Nephron progenitor cell (in vitro differentiated cells): Measurements from ENCODE around the gene CPNE5.

Source experiments
- DNase-seq: peaks from one replicate; pipeline ENCODE4 v3.0.0; 2021
- H3K27ac Mint-ChIP-seq: 2 replicates; pipeline ENCODE4 v1.8.0; 2021; ENCODE audit warnings: mild to moderate bottlenecking, moderate library complexity, mixed read lengths
- H3K27me3 Mint-ChIP-seq: 2 replicates; pipeline ENCODE4 v1.8.0; 2021; ENCODE audit warnings: mild to moderate bottlenecking, low read depth, mixed read lengths; ENCODE audit not compliant: poor library complexity
- H3K36me3 Mint-ChIP-seq: 2 replicates; pipeline ENCODE4 v1.8.0; 2021; ENCODE audit warnings: low read depth, mixed read lengths
- H3K4me1 Mint-ChIP-seq: 2 replicates; pipeline ENCODE4 v1.8.0; 2021; ENCODE audit warnings: mixed read lengths
- H3K4me3 Mint-ChIP-seq: 2 replicates; pipeline ENCODE4 v1.8.0; 2021; ENCODE audit warnings: mild to moderate bottlenecking, moderate library complexity, mixed read lengths
- H3K9me3 Mint-ChIP-seq: 2 replicates; pipeline ENCODE4 v1.8.0; 2021; ENCODE audit warnings: mild to moderate bottlenecking, moderate library complexity, mixed read lengths
- CTCF ChIP-seq: fragments of 200-600 bp; sonication (generic); IDR thresholded peaks from 2 replicates; pipeline ENCODE4 v1.5.0; 2021; ENCODE audit warnings: antibody characterized with exemption

Gene CPNE5

GRCh38 chr6:36852481-36853147, 13.4 kb upstream of the CPNE5 start:
- DNase-seq: no peak
- H3K4me3 Mint-ChIP-seq: no peak overlapping the region
- no peak for TF ChIP-seq CTCF
- H3K27me3 Mint-ChIP-seq: peaks cover 10% of the 10 kb centered on the region
- H3K36me3 Mint-ChIP-seq: peaks cover 22% of the 10 kb centered on the region
- H3K27ac Mint-ChIP-seq: peak overlapping the region; percentile 75
- H3K4me1 Mint-ChIP-seq: peaks cover 36% of the 10 kb centered on the region
- H3K9me3 Mint-ChIP-seq: no peaks in the 10 kb centered on the region

GRCh38 chr6:36851626-36852025, 12.4 kb upstream of the CPNE5 start:
- Mint-ChIP-seq H3K27ac (peak overlapping the region; percentile 41), H3K4me3 (no peak overlapping the region), H3K4me1 (peaks cover 38% of the 10 kb centered on the region), H3K36me3 (peaks cover 17% of the 10 kb centered on the region), H3K27me3 (peaks cover 15% of the 10 kb centered on the region), H3K9me3 (no peaks in the 10 kb centered on the region)
- no peak for TF ChIP-seq CTCF
- DNase-seq: no peak

GRCh38 chr6:36851149-36851614, 11.9 kb upstream of the CPNE5 start:
- peak; percentile 43 for DNase-seq
- peaks cover 39% of the 10 kb centered on the region for H3K4me1 Mint-ChIP-seq
- H3K36me3 Mint-ChIP-seq: peaks cover 13% of the 10 kb centered on the region
- no peaks in the 10 kb centered on the region for H3K9me3 Mint-ChIP-seq
- H3K4me3 Mint-ChIP-seq: peak overlapping the region; percentile 41
- H3K27me3 Mint-ChIP-seq: peaks cover 15% of the 10 kb centered on the region
- peak; percentile 80 for TF ChIP-seq CTCF
- no peak overlapping the region for H3K27ac Mint-ChIP-seq

GRCh38 chr6:36850021-36850420, 10.8 kb upstream of the CPNE5 start:
- H3K36me3 Mint-ChIP-seq: peaks cover 11% of the 10 kb centered on the region
- no peak overlapping the region for H3K4me3 Mint-ChIP-seq
- TF ChIP-seq CTCF: no peak
- DNase-seq: no peak
- no peak overlapping the region for H3K27ac Mint-ChIP-seq
- H3K27me3 Mint-ChIP-seq: peaks cover 23% of the 10 kb centered on the region
- peaks cover 48% of the 10 kb centered on the region for H3K4me1 Mint-ChIP-seq
- no peaks in the 10 kb centered on the region for H3K9me3 Mint-ChIP-seq

- no peaks in the 10 kb centered on the region for H3K9me3 Mint-ChIP-seq
- peaks cover 30% of the 10 kb centered on the region for H3K27me3 Mint-ChIP-seq
- peaks cover 58% of the 10 kb centered on the region for H3K4me1 Mint-ChIP-seq
- no peak for TF ChIP-seq CTCF
- H3K27ac Mint-ChIP-seq: peak overlapping the region; percentile 57
- DNase-seq: peak; percentile 74
- H3K4me3 Mint-ChIP-seq: peak overlapping the region; percentile 78
- H3K36me3 Mint-ChIP-seq: peaks cover 4% of the 10 kb centered on the region
Observed at GRCh38 chr6:36848658-36849441, 9.6 kb upstream of the CPNE5 start.
